Measurements from ENCODE around the gene CDK6.

The CDK6 gene

DNA sequence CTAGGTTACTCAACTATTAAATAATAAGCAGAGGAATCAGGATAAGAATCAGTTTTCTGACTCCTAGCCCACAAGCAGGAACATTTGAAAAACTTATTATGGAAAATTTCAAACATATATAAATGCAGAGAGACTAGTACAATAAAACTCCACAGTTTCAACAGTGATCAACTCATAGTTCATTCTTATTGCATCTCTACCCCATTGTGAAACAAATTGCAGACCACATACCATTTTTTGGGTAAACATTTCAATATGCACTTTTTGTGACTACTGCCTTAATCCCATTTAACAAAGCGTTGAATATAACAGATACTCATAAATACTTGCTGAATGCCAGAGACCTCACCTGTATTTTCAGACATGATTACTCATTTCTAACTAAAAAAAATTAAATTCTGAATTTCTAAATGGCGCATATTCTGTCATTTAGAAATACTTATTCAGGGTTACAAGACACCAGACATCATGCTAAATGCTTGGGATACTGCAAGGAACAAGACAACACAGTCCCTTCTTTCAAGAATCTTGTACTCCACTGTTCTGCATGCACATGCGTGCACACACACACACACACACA, 11.4 kb downstream of the CDK6 start:
- Histone ChIP-seq H3K4me1 (peaks cover 3% of the 10 kb centered on the region), H3K79me2 (peaks cover 41% of the 10 kb centered on the region), H3K4me2 (ENCODE audit: low read length) (no peak overlapping the region), H3K9me3 (ENCODE audit: control insufficient read depth, low read length) (no peaks in the 10 kb centered on the region), H3K4me3 (ENCODE audit: low read depth, low read length) (no peak overlapping the region), H2AFZ (no peak overlapping the region), H3K36me3 (ENCODE audit: control insufficient read depth, insufficient read depth, low read length) (no peaks in the 10 kb centered on the region), H3K27me3 (ENCODE audit: control insufficient read depth, insufficient read depth, low read length) (no peaks in the 10 kb centered on the region), H3K9ac (no peak overlapping the region), H3K27ac (no peak overlapping the region)
- TF ChIP-seq CTCF (IDR thresholded peaks at IDR 0.05): no peak

DNA sequence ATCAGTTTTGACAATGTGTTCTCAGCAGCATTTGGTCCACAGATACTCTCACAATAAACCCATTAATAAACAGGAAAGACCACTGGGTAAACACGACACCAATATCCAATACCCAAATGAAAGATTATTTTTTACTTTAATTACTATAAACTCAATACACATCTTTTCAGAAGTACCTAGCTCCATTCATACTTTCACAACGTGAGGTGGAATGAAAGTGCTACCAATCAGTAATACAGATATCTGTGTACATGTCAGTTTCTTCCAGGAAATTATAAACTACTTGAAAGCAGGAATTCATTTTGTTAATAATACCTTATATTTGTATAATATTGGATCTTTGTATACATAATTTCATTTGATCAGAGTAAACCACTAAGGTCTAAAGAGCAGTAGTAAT, 11.9 kb downstream of the CDK6 start:
- no peak overlapping the region for H2AFZ ChIP-seq
- no peaks in the 10 kb centered on the region for H3K27me3 ChIP-seq (ENCODE audit: control insufficient read depth, insufficient read depth, low read length)
- H3K4me2 ChIP-seq (ENCODE audit: low read length): no peak overlapping the region
- no peak overlapping the region for H3K4me3 ChIP-seq (ENCODE audit: low read depth, low read length)
- H3K9ac ChIP-seq: no peak overlapping the region
- peaks cover 41% of the 10 kb centered on the region for H3K79me2 ChIP-seq
- TF ChIP-seq CTCF (IDR thresholded peaks at IDR 0.05): no peak
- no peaks in the 10 kb centered on the region for H3K9me3 ChIP-seq (ENCODE audit: control insufficient read depth, low read length)
- H3K4me1 ChIP-seq: peaks cover 3% of the 10 kb centered on the region
- H3K36me3 ChIP-seq (ENCODE audit: control insufficient read depth, insufficient read depth, low read length): no peaks in the 10 kb centered on the region
- H3K27ac ChIP-seq: no peak overlapping the region

DNA sequence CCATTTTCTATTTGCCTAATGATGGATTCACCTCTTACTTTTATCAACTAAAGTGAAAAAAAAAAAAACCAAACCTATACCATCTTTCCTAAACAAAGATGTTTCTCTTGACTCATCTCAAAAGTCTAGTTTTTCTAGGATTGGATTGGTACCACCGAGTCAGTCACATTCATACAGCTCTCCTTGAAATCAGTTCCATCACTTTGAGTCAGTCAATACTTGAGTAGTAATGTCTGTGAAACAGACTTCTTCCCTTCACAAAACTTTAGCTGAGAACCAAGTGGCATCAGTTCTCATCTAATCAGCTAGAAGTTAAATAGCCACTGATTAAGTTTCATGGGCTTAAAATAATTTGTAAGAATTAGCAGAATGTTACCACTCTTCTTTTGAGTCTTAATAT, 13.3 kb downstream of the CDK6 start:
- no peak for TF ChIP-seq CTCF (IDR thresholded peaks at IDR 0.05)
- H3K36me3 ChIP-seq (ENCODE audit: control insufficient read depth, insufficient read depth, low read length): no peaks in the 10 kb centered on the region
- H3K9me3 ChIP-seq (ENCODE audit: control insufficient read depth, low read length): no peaks in the 10 kb centered on the region
- H3K27me3 ChIP-seq (ENCODE audit: control insufficient read depth, insufficient read depth, low read length): no peaks in the 10 kb centered on the region
- H3K27ac ChIP-seq: no peak overlapping the region
- no peak overlapping the region for H3K9ac ChIP-seq
- no peak overlapping the region for H3K4me2 ChIP-seq (ENCODE audit: low read length)
- H3K4me3 ChIP-seq (ENCODE audit: low read depth, low read length): no peak overlapping the region
- H3K4me1 ChIP-seq: peaks cover 3% of the 10 kb centered on the region
- no peak overlapping the region for H2AFZ ChIP-seq
- peaks cover 49% of the 10 kb centered on the region for H3K79me2 ChIP-seq

GRCh38 chr7:92820191-92820590, 16.2 kb downstream of the CDK6 start:
- no peak for TF ChIP-seq CTCF (IDR thresholded peaks at IDR 0.05)

DNA sequence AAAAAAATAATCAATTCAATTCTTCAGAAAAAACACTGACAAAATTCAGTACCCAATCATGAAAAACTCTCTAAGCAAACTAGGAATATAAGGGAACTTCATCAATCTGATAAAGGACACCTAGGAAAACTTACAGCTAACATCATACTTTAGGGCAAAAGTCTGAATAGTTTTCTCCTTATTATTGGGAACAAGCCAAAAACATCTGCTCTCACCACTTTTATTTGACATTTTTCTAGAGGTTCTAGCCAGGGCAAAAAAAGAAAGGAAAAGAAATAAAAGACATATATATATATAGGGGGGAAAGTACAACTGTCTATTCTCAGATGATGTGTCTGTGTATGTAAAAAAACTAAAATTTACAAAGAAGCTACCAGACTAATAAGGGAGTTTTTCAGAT, 19.0 kb downstream of the CDK6 start:
- H2AFZ ChIP-seq: no peak overlapping the region
- TF ChIP-seq CTCF (IDR thresholded peaks at IDR 0.05): no peak
- peaks cover 3% of the 10 kb centered on the region for H3K4me1 ChIP-seq
- H3K27ac ChIP-seq: no peak overlapping the region
- no peak overlapping the region for H3K4me2 ChIP-seq (ENCODE audit: low read length)
- H3K79me2 ChIP-seq: peaks cover 44% of the 10 kb centered on the region
- no peak overlapping the region for H3K9ac ChIP-seq
- no peaks in the 10 kb centered on the region for H3K36me3 ChIP-seq (ENCODE audit: control insufficient read depth, insufficient read depth, low read length)
- no peaks in the 10 kb centered on the region for H3K27me3 ChIP-seq (ENCODE audit: control insufficient read depth, insufficient read depth, low read length)
- H3K9me3 ChIP-seq (ENCODE audit: control insufficient read depth, low read length): no peaks in the 10 kb centered on the region
- H3K4me3 ChIP-seq (ENCODE audit: low read depth, low read length): no peak overlapping the region

More at GRCh38 chr7:92820191-92820590, 16.2 kb downstream of the CDK6 start:
- no peaks in the 10 kb centered on the region for H3K36me3 ChIP-seq (ENCODE audit: control insufficient read depth, insufficient read depth, low read length)
- H3K27ac ChIP-seq: no peak overlapping the region
- peaks cover 50% of the 10 kb centered on the region for H3K79me2 ChIP-seq
- no peak overlapping the region for H3K9ac ChIP-seq
- no peak overlapping the region for H2AFZ ChIP-seq
- no peaks in the 10 kb centered on the region for H3K4me1 ChIP-seq
- H3K4me3 ChIP-seq (ENCODE audit: low read depth, low read length): no peak overlapping the region
- no peak overlapping the region for H3K4me2 ChIP-seq (ENCODE audit: low read length)
- H3K27me3 ChIP-seq (ENCODE audit: control insufficient read depth, insufficient read depth, low read length): no peaks in the 10 kb centered on the region
- no peaks in the 10 kb centered on the region for H3K9me3 ChIP-seq (ENCODE audit: control insufficient read depth, low read length)
